Measurements from ENCODE around the gene FOXI2. TPM values are rescaled to one million over a fixed set of nuclear protein-coding genes. Genes with fewer than 3 reads are reported as not detected.

FOXI2 gene
- polyA plus RNA-seq, 4 donors: 0.19 TPM; not detected in 3

DNA sequence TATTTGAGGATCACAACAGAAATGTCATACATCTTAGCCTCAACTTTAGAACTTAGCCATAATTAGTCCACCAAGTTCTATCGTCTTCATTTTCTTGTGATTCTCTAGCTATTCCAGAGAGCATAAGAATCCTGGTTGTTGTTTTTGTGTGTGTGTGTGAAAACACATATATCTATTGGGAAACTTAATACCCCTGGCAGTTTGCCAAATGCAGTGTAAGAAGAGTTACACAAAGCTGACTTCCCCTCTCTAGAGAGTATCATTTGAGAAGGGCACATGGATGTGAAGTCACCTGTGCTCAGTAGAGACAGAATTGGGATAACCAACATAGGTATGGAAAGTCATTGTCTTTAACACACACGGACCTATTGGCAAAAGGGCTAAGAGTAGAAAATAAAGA is 19.3 kb downstream of the FOXI2 start:
- Histone ChIP-seq H3K4me1 (ENCODE audit: control insufficient read depth in 3 of 3, insufficient read depth in 2 of 3, low read depth in 1 of 3, low read length in 2 of 3) (no peaks in the 10 kb centered on the region), H3K36me3 (ENCODE audit: control insufficient read depth in 3 of 3, insufficient read depth in 2 of 3, low read depth in 1 of 3, low read length in 3 of 3) (no peaks in the 10 kb centered on the region), H3K9me3 (ENCODE audit: control insufficient read depth in 2 of 2, insufficient read depth in 1 of 2, low read depth in 1 of 2, low read length in 1 of 2) (peaks cover 0 to 1% of the 10 kb centered on the region in 2 donors), H3K4me3 (ENCODE audit: low read depth in 1 of 3, low read length in 3 of 3) (no peak overlapping the region), H3K27me3 (ENCODE audit: control insufficient read depth in 3 of 3, insufficient read depth in 3 of 3, low read length in 3 of 3) (no peaks in the 10 kb centered on the region), H3K27ac (ENCODE audit: low read depth in 1 of 3, low read length in 2 of 3) (no peak overlapping the region)
- DNase-seq (no peak), FAIRE-seq (no peak)
- 64 to 83% (median 80%) methylated on average over 2 of the region's 2 CpGs for WGBS, 3 donors

- no peaks in the 10 kb centered on the region for H3K36me3 ChIP-seq (ENCODE audit: control insufficient read depth in 3 of 3, insufficient read depth in 2 of 3, low read depth in 1 of 3, low read length in 3 of 3)
- WGBS, 3 donors: 71 to 82% (median 72%) methylated on average over 7 of the region's 7 CpGs
- no peaks in the 10 kb centered on the region for H3K27me3 ChIP-seq (ENCODE audit: control insufficient read depth in 3 of 3, insufficient read depth in 3 of 3, low read length in 3 of 3)
- no peaks in the 10 kb centered on the region for H3K4me1 ChIP-seq (ENCODE audit: control insufficient read depth in 3 of 3, insufficient read depth in 2 of 3, low read depth in 1 of 3, low read length in 2 of 3)
- FAIRE-seq: no peak
- no peak for DNase-seq
- no peak overlapping the region for H3K4me3 ChIP-seq (ENCODE audit: low read depth in 1 of 3, low read length in 3 of 3)
- H3K27ac ChIP-seq (ENCODE audit: low read depth in 1 of 3, low read length in 2 of 3): no peak overlapping the region
- peaks cover 0 to 1% of the 10 kb centered on the region in 2 donors for H3K9me3 ChIP-seq (ENCODE audit: control insufficient read depth in 2 of 2, insufficient read depth in 1 of 2, low read depth in 1 of 2, low read length in 1 of 2)
Measured at GRCh38 chr10:127757033-127757432, 20.0 kb downstream of the FOXI2 start.

GRCh38 chr10:127759276-127759675 is 22.3 kb downstream of the FOXI2 start:
- WGBS, 3 donors: 44 to 68% (median 54%) methylated on average over 2 of the region's 2 CpGs
- no peaks in the 10 kb centered on the region for H3K27me3 ChIP-seq (ENCODE audit: control insufficient read depth in 3 of 3, insufficient read depth in 3 of 3, low read length in 3 of 3)

GRCh38 chr10:127762925-127763324 is 25.9 kb downstream of the FOXI2 start:
- H3K27me3 ChIP-seq (ENCODE audit: control insufficient read depth in 3 of 3, insufficient read depth in 3 of 3, low read length in 3 of 3): no peaks in the 10 kb centered on the region
- DNase-seq (no peak), FAIRE-seq (no peak)
- H3K4me1 ChIP-seq (ENCODE audit: control insufficient read depth in 3 of 3, insufficient read depth in 2 of 3, low read depth in 1 of 3, low read length in 2 of 3): no peaks in the 10 kb centered on the region
- WGBS, 3 donors: 50 to 68% (median 62%) methylated on average over 1 of the region's 1 CpG
- no peak overlapping the region for H3K27ac ChIP-seq (ENCODE audit: low read depth in 1 of 3, low read length in 2 of 3)
- no peaks in the 10 kb centered on the region for H3K9me3 ChIP-seq (ENCODE audit: control insufficient read depth in 2 of 2, insufficient read depth in 1 of 2, low read depth in 1 of 2, low read length in 1 of 2)
- H3K36me3 ChIP-seq (ENCODE audit: control insufficient read depth in 3 of 3, insufficient read depth in 2 of 3, low read depth in 1 of 3, low read length in 3 of 3): no peaks in the 10 kb centered on the region
- H3K4me3 ChIP-seq (ENCODE audit: low read depth in 1 of 3, low read length in 3 of 3): no peak overlapping the region

More at GRCh38 chr10:127759276-127759675, 22.3 kb downstream of the FOXI2 start:
- DNase-seq (no peak), FAIRE-seq (no peak)
- Histone ChIP-seq H3K4me1 (ENCODE audit: control insufficient read depth in 3 of 3, insufficient read depth in 2 of 3, low read depth in 1 of 3, low read length in 2 of 3) (no peaks in the 10 kb centered on the region), H3K9me3 (ENCODE audit: control insufficient read depth in 2 of 2, insufficient read depth in 1 of 2, low read depth in 1 of 2, low read length in 1 of 2) (peaks cover 0 to 1% of the 10 kb centered on the region in 2 donors), H3K4me3 (ENCODE audit: low read depth in 1 of 3, low read length in 3 of 3) (no peak overlapping the region), H3K27ac (ENCODE audit: low read depth in 1 of 3, low read length in 2 of 3) (no peak overlapping the region), H3K36me3 (ENCODE audit: control insufficient read depth in 3 of 3, insufficient read depth in 2 of 3, low read depth in 1 of 3, low read length in 3 of 3) (no peaks in the 10 kb centered on the region)

GRCh38 chr10:127774766-127775559 is 38.0 kb downstream of the FOXI2 start:
- Histone ChIP-seq H3K27me3 (ENCODE audit: control insufficient read depth in 3 of 3, insufficient read depth in 3 of 3, low read length in 3 of 3) (peaks cover 0 to 3% (median 0%) of the 10 kb centered on the region in 3 donors), H3K9me3 (ENCODE audit: control insufficient read depth in 2 of 2, insufficient read depth in 1 of 2, low read depth in 1 of 2, low read length in 1 of 2) (no peaks in the 10 kb centered on the region), H3K27ac (ENCODE audit: low read depth in 1 of 3, low read length in 2 of 3) (no peak overlapping the region), H3K4me1 (ENCODE audit: control insufficient read depth in 3 of 3, insufficient read depth in 2 of 3, low read depth in 1 of 3, low read length in 2 of 3) (no peaks in the 10 kb centered on the region), H3K36me3 (ENCODE audit: control insufficient read depth in 3 of 3, insufficient read depth in 2 of 3, low read depth in 1 of 3, low read length in 3 of 3) (no peaks in the 10 kb centered on the region), H3K4me3 (ENCODE audit: low read depth in 1 of 3, low read length in 3 of 3) (no peak overlapping the region)
- DNase-seq: no peak
- WGBS, 3 donors: 19 to 41% (median 25%) methylated on average over 10 of the region's 10 CpGs
- no peak for FAIRE-seq

GRCh38 chr10:127776816-127777215 is 39.8 kb downstream of the FOXI2 start:
- no peaks in the 10 kb centered on the region for H3K36me3 ChIP-seq (ENCODE audit: control insufficient read depth in 3 of 3, insufficient read depth in 2 of 3, low read depth in 1 of 3, low read length in 3 of 3)
- FAIRE-seq (no peak), DNase-seq (no peak)
- H3K4me3 ChIP-seq (ENCODE audit: low read depth in 1 of 3, low read length in 3 of 3): no peak overlapping the region
- no peaks in the 10 kb centered on the region for H3K9me3 ChIP-seq (ENCODE audit: control insufficient read depth in 2 of 2, insufficient read depth in 1 of 2, low read depth in 1 of 2, low read length in 1 of 2)
- peaks cover 0 to 3% (median 0%) of the 10 kb centered on the region in 3 donors for H3K27me3 ChIP-seq (ENCODE audit: control insufficient read depth in 3 of 3, insufficient read depth in 3 of 3, low read length in 3 of 3)
- no peaks in the 10 kb centered on the region for H3K4me1 ChIP-seq (ENCODE audit: control insufficient read depth in 3 of 3, insufficient read depth in 2 of 3, low read depth in 1 of 3, low read length in 2 of 3)
- no peak overlapping the region for H3K27ac ChIP-seq (ENCODE audit: low read depth in 1 of 3, low read length in 2 of 3)
- 43 to 47% (median 46%) methylated on average over 2 of the region's 2 CpGs for WGBS, 3 donors

GRCh38 chr10:127781412-127781811 is 44.4 kb downstream of the FOXI2 start:
- DNase-seq: no peak
- FAIRE-seq: no peak
- Histone ChIP-seq H3K4me1 (ENCODE audit: control insufficient read depth in 3 of 3, insufficient read depth in 2 of 3, low read depth in 1 of 3, low read length in 2 of 3) (no peaks in the 10 kb centered on the region), H3K9me3 (ENCODE audit: control insufficient read depth in 2 of 2, insufficient read depth in 1 of 2, low read depth in 1 of 2, low read length in 1 of 2) (no peaks in the 10 kb centered on the region), H3K27ac (ENCODE audit: low read depth in 1 of 3, low read length in 2 of 3) (no peak overlapping the region), H3K4me3 (ENCODE audit: low read depth in 1 of 3, low read length in 3 of 3) (no peak overlapping the region), H3K27me3 (ENCODE audit: control insufficient read depth in 3 of 3, insufficient read depth in 3 of 3, low read length in 3 of 3) (peaks cover 0 to 1% (median 0%) of the 10 kb centered on the region in 3 donors), H3K36me3 (ENCODE audit: control insufficient read depth in 3 of 3, insufficient read depth in 2 of 3, low read depth in 1 of 3, low read length in 3 of 3) (no peaks in the 10 kb centered on the region)
- 56 to 72% (median 68%) methylated on average over 1 of the region's 1 CpG for WGBS, 3 donors

DNA sequence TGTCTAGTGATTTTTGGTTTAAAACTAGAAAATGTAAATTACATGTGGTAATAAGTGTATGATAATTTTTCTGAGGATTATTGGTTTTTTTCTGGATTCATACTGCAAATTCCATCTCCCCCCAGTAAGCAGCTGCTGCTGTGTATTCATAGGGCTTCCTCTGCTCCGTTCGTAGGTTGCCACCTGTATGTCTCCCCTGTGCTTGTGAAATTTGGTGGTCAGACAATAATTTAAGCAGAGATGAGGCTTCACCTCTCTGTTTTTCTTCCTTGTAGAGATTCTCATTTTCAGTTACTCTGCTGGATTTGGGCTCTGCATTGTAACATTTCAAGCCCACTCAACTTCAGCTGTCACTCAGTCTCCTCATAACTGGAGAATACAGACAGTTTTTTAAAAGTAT is 50.9 kb downstream of the FOXI2 start:
- Histone ChIP-seq H3K9me3 (ENCODE audit: control insufficient read depth in 2 of 2, insufficient read depth in 1 of 2, low read depth in 1 of 2, low read length in 1 of 2) (no peaks in the 10 kb centered on the region), H3K4me1 (ENCODE audit: control insufficient read depth in 3 of 3, insufficient read depth in 2 of 3, low read depth in 1 of 3, low read length in 2 of 3) (no peaks in the 10 kb centered on the region), H3K4me3 (ENCODE audit: low read depth in 1 of 3, low read length in 3 of 3) (no peak overlapping the region), H3K27ac (ENCODE audit: low read depth in 1 of 3, low read length in 2 of 3) (no peak overlapping the region), H3K36me3 (ENCODE audit: control insufficient read depth in 3 of 3, insufficient read depth in 2 of 3, low read depth in 1 of 3, low read length in 3 of 3) (no peaks in the 10 kb centered on the region), H3K27me3 (ENCODE audit: control insufficient read depth in 3 of 3, insufficient read depth in 3 of 3, low read length in 3 of 3) (peaks cover 0 to 6% (median 1%) of the 10 kb centered on the region in 3 donors)
- 82 to 95% (median 89%) methylated on average over 2 of the region's 2 CpGs for WGBS, 3 donors
- DNase-seq (no peak), FAIRE-seq (no peak)

All from small intestine (tissue), 7 donors.